ENCODE results near the gene NFIX. TPM values are rescaled to one million over a fixed set of nuclear protein-coding genes. Genes with fewer than 3 reads are reported as not detected.

NFIX gene
- total and polyA plus RNA-seq, 2 of the 13 experiments (the other 11 are each of a cell fraction or from before 2014, with no cell fraction given), result 3.4 to 5.4 TPM

DNA sequence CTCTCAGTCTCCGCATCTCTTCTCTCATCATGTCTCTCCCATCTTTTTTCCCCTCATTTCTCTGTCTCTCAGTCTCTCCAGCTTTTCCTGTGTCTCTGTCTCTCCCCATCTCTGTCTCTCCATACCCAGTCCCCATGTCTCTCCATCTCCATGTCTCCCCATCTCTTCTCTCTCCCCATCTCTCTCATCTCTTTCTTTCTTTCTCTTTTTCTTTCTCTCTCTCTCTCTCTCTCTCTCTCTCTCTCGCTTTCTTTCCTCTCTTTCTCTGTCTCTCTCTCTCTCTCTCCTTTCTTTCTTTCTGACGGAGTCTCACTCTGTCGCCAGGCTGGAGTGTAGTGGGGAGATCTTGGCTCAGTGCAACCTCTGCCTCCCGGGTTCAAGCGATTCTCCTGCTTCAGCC, 12.6 kb upstream of the NFIX start:
- ATAC-seq (no peak), DNase-seq (ENCODE audit: low spot score) (no peak), FAIRE-seq (no peak)
- no peak overlapping the region for H3K27ac ChIP-seq (ENCODE audit: extremely low read length, insufficient read depth, low read length)
- no peak for TF ChIP-seq TOE1 (CRISPR knock-in tag; IDR thresholded peaks at IDR 0.05)
- TF ChIP-seq, protein P1, sequence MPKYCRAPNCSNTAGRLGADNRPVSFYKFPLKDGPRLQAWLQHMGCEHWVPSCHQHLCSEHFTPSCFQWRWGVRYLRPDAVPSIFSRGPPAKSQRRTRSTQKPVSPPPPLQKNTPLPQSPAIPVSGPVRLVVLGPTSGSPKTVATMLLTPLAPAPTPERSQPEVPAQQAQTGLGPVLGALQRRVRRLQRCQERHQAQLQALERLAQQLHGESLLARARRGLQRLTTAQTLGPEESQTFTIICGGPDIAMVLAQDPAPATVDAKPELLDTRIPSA (CRISPR knock-in tag; IDR thresholded peaks at IDR 0.05; ENCODE audit: borderline replicate concordance), result no peak
- no peak overlapping the region for H3K4me3 ChIP-seq (replicated peaks in 1 of 3; ENCODE audit: insufficient read depth in 1 of 3, low read depth in 2 of 3, low read length in 3 of 3)
- in situ Hi-C loops (cut with HindIII; ENCODE audit: extremely low pct_ligation_motif_present, low pct_unique_long_range_greater_than_20kb) (no loop called here), intact Hi-C loops (cut with micrococcal nuclease; ENCODE audit: unreplicated experiment) (no loop called here)
- H4K20me1 ChIP-seq (ENCODE audit: insufficient read depth, low read length), result no peaks in the 10 kb centered on the region
- no peaks in the 10 kb centered on the region for H3K36me3 ChIP-seq (replicated peaks in 1 of 2; ENCODE audit: control insufficient read depth in 1 of 2, insufficient read depth in 2 of 2, low read length in 2 of 2)
- H3K9me3 ChIP-seq (ENCODE audit: low read length), result no peaks in the 10 kb centered on the region
- ChIA-PET POLR2A (interaction anchor here (2.2 kb wide), 1 partner anchor 78 kb away, joined by 7 read pairs; no protein-coding TSS in a partner anchor), CTCF (ENCODE audit: low intra/inter-chr PET ratio, low total read pairs) (interaction anchor here (2.4 to 3.8 kb wide), 2 partner anchors 79 to 111 kb away, joined by 11 to 29 read pairs; no protein-coding TSS in a partner anchor)
- peaks cover 0 to 5% of the 10 kb centered on the region in 2 experiments; a peak in 1 of 5 replicates for H3K27me3 ChIP-seq (ENCODE audit: control insufficient read depth in 1 of 2, insufficient read depth in 2 of 2, low read length in 2 of 2)
- H3K4me1 ChIP-seq (ENCODE audit: insufficient read depth, low read length), result peaks cover 55% of the 10 kb centered on the region
- 77% methylated on average over 6 of the region's 6 CpGs for WGBS (ENCODE audit: low lambda C conversion rate)
- H3K4me2 ChIP-seq (ENCODE audit: low read depth, low read length), result peak overlapping the region; percentile 67
- no peak overlapping the region for H3K9ac ChIP-seq (ENCODE audit: insufficient read depth, low read depth, low read length)
- H2AFZ ChIP-seq (ENCODE audit: low read length), result no peak overlapping the region
- H3K79me2 ChIP-seq (ENCODE audit: insufficient read depth, low read length), result no peaks in the 10 kb centered on the region
- BruUV-seq (replicated peaks), result no TSS peak

- H3K36me3 ChIP-seq (replicated peaks in 1 of 2; ENCODE audit: control insufficient read depth in 1 of 2, insufficient read depth in 2 of 2, low read length in 2 of 2), result no peaks in the 10 kb centered on the region
- H4K20me1 ChIP-seq (ENCODE audit: insufficient read depth, low read length), result no peaks in the 10 kb centered on the region
- peaks cover 57% of the 10 kb centered on the region for H3K4me1 ChIP-seq (ENCODE audit: insufficient read depth, low read length)
- intact Hi-C loops (cut with micrococcal nuclease; ENCODE audit: unreplicated experiment), result no loop called here
- no peak overlapping the region for H2AFZ ChIP-seq (ENCODE audit: low read length)
- no peaks in the 10 kb centered on the region for H3K9me3 ChIP-seq (ENCODE audit: low read length)
- in situ Hi-C loops (cut with HindIII; ENCODE audit: extremely low pct_ligation_motif_present, low pct_unique_long_range_greater_than_20kb), result no loop called here
- H3K4me2 ChIP-seq (ENCODE audit: low read depth, low read length), result peak overlapping the region; percentile 67
- no peak overlapping the region for H3K27ac ChIP-seq (ENCODE audit: extremely low read length, insufficient read depth, low read length)
- peaks cover 0 to 5% of the 10 kb centered on the region in 2 experiments; a peak in 1 of 5 replicates for H3K27me3 ChIP-seq (ENCODE audit: control insufficient read depth in 1 of 2, insufficient read depth in 2 of 2, low read length in 2 of 2)
- H3K79me2 ChIP-seq (ENCODE audit: insufficient read depth, low read length), result no peaks in the 10 kb centered on the region
- peak overlapping the region; percentile 34 to 47 (median 38); a peak in 3 of 6 replicates for H3K4me3 ChIP-seq (replicated peaks in 1 of 3; ENCODE audit: insufficient read depth in 1 of 3, low read depth in 2 of 3, low read length in 3 of 3)
- no peak for FAIRE-seq
- ChIA-PET POLR2A (interaction anchor here (2.2 kb wide), 1 partner anchor 78 kb away, joined by 7 read pairs; no protein-coding TSS in a partner anchor), CTCF (ENCODE audit: low intra/inter-chr PET ratio, low total read pairs) (interaction anchor here (2.4 to 3.8 kb wide), 2 partner anchors 78 to 111 kb away, joined by 11 to 29 read pairs; no protein-coding TSS in a partner anchor)
- 21% methylated on average over 10 of the region's 10 CpGs for WGBS (ENCODE audit: low lambda C conversion rate)
- no peak for ATAC-seq
- BruUV-seq (replicated peaks), result no TSS peak
- DNase-seq (ENCODE audit: low spot score), result no peak
- H3K9ac ChIP-seq (ENCODE audit: insufficient read depth, low read depth, low read length), result no peak overlapping the region
- TF ChIP-seq SRY (CRISPR knock-in tag; IDR thresholded peaks at IDR 0.05) (no peak), TAF15 (IDR thresholded peaks at IDR 0.05; ENCODE audit: low read depth, low read length, poor library complexity, severe bottlenecking) (no peak), ZFX (CRISPR knock-in tag; IDR thresholded peaks at IDR 0.05; ENCODE audit: low read depth) (no peak), HOXA3 (CRISPR knock-in tag; IDR thresholded peaks at IDR 0.05) (no peak), JDP2 (CRISPR knock-in tag; IDR thresholded peaks at IDR 0.05; ENCODE audit: borderline replicate concordance) (no peak)
- TF ChIP-seq, protein P2, sequence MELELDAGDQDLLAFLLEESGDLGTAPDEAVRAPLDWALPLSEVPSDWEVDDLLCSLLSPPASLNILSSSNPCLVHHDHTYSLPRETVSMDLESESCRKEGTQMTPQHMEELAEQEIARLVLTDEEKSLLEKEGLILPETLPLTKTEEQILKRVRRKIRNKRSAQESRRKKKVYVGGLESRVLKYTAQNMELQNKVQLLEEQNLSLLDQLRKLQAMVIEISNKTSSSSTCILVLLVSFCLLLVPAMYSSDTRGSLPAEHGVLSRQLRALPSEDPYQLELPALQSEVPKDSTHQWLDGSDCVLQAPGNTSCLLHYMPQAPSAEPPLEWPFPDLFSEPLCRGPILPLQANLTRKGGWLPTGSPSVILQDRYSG (CRISPR knock-in tag; IDR thresholded peaks at IDR 0.05), result no peak
- TF ChIP-seq, protein P3, sequence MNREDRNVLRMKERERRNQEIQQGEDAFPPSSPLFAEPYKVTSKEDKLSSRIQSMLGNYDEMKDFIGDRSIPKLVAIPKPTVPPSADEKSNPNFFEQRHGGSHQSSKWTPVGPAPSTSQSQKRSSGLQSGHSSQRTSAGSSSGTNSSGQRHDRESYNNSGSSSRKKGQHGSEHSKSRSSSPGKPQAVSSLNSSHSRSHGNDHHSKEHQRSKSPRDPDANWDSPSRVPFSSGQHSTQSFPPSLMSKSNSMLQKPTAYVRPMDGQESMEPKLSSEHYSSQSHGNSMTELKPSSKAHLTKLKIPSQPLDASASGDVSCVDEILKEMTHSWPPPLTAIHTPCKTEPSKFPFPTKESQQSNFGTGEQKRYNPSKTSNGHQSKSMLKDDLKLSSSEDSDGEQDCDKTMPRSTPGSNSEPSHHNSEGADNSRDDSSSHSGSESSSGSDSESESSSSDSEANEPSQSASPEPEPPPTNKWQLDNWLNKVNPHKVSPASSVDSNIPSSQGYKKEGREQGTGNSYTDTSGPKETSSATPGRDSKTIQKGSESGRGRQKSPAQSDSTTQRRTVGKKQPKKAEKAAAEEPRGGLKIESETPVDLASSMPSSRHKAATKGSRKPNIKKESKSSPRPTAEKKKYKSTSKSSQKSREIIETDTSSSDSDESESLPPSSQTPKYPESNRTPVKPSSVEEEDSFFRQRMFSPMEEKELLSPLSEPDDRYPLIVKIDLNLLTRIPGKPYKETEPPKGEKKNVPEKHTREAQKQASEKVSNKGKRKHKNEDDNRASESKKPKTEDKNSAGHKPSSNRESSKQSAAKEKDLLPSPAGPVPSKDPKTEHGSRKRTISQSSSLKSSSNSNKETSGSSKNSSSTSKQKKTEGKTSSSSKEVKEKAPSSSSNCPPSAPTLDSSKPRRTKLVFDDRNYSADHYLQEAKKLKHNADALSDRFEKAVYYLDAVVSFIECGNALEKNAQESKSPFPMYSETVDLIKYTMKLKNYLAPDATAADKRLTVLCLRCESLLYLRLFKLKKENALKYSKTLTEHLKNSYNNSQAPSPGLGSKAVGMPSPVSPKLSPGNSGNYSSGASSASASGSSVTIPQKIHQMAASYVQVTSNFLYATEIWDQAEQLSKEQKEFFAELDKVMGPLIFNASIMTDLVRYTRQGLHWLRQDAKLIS (CRISPR knock-in tag; IDR thresholded peaks at IDR 0.05), result no peak
- TF ChIP-seq, protein P4, sequence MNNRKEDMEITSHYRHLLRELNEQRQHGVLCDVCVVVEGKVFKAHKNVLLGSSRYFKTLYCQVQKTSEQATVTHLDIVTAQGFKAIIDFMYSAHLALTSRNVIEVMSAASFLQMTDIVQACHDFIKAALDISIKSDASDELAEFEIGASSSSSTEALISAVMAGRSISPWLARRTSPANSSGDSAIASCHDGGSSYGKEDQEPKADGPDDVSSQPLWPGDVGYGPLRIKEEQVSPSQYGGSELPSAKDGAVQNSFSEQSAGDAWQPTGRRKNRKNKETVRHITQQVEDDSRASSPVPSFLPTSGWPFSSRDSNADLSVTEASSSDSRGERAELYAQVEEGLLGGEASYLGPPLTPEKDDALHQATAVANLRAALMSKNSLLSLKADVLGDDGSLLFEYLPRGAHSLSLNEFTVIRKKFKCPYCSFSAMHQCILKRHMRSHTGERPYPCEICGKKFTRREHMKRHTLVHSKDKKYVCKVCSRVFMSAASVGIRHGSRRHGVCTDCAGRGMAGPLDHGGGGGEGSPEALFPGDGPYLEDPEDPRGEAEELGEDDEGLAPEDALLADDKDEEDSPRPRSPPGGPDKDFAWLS (CRISPR knock-in tag; IDR thresholded peaks at IDR 0.05; ENCODE audit: borderline replicate concordance), result no peak
These were observed 12.2 kb upstream of the NFIX start for GRCh38 chr19:12983091-12983490.
